Measurements from ENCODE around the gene GCN1. TPM values are rescaled to one million over a fixed set of nuclear protein-coding genes. Genes with fewer than 3 reads are reported as not detected.

Gene GCN1
- total and polyA plus RNA-seq, 5 experiments from 2014 or later = 14.9 to 133 (median 28.3) TPM

- DNase-seq (no peak), ATAC-seq (peak in 1 of 2 donors; percentile 81)
- peaks cover 39 to 80% (median 76%) of the 10 kb centered on the region in 4 donors for H3K4me1 Mint-ChIP-seq
- no peaks in the 10 kb centered on the region for H3K27me3 Mint-ChIP-seq
- H3K4me3 Mint-ChIP-seq = peak within 1 kb of the TSS; percentile 70 to 97 (median 91)
- no peaks in the 10 kb centered on the region for H3K9me3 Mint-ChIP-seq
- peak within 1 kb of the TSS; percentile 80 to 97 (median 94) for H3K27ac Mint-ChIP-seq
- POLR2A ChIA-PET = interaction anchor here (0.7 to 4.9 kb wide), 9 partner anchors 10 to 175 kb away, joined by 3 to 35 read pairs (median 13); partner anchors contain the start of genes BICDL1, RNU4-2 and RPLP0
- H3K36me3 Mint-ChIP-seq = peaks cover 0 to 25% (median 2%) of the 10 kb centered on the region in 3 donors
Observed at GRCh38 chr12:120116441-120116791, 78.1 kb downstream of the GCN1 start, which contains the start of gene RAB35. RAB35 (minus strand) TSS chr12:120116753; CDS start chr12:120116650, 103 bp downstream.

DNA sequence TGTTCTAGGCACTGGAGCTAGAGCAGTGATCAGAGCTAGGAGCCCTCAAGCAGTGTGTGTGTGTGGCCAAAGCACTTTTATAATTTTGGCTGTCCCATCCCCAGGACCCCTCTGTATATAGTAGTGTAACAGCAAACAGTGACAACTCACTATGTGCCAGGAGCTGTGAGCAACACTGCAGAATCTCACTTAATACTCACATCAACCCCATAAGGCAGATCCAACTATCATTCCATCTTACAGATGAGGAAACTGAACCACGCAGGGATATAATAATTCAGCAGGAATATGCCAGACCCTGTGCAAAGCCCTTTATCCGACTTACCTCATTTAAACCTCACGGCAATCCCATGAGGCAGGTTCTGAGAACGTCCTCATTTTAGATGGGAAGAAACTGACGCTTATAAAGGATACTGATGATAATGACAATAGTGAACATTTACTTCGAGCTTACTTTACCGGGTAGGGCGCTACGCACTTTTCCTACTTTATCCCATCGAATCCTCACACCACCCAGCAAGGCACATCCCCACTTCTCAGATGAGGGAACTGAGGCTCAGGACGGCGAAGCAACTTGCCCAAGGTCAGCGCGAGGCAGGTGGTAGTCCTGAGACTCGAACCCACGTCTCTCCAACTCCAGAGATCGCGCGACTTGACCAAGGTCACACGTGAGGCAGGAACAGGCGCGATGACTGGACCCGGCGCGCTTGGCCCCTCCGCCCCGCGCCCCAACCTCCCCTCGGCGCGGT, 78.6 kb downstream of the GCN1 start:
- peak in 1 of 10 donors; percentile 6 for DNase-seq
- no peaks in the 10 kb centered on the region for H3K27me3 Mint-ChIP-seq
- peaks cover 37 to 80% (median 76%) of the 10 kb centered on the region in 4 donors for H3K4me1 Mint-ChIP-seq

GRCh38 chr12:120115066-120115465, 79.4 kb downstream of the GCN1 start:
- H3K9me3 Mint-ChIP-seq = no peaks in the 10 kb centered on the region
- H3K36me3 Mint-ChIP-seq = peaks cover 0 to 25% (median 2%) of the 10 kb centered on the region in 3 donors
- POLR2A ChIA-PET = interaction anchor here (0.6 to 3.1 kb wide), 6 partner anchors 11 to 161 kb away, joined by 3 to 23 read pairs (median 4); partner anchors contain the start of genes BICDL1 and RPLP0
- DNase-seq = no peak
- peak overlapping the region; percentile 70 to 97 (median 91) for H3K4me3 Mint-ChIP-seq
- no peak for ATAC-seq
- H3K27ac Mint-ChIP-seq = peak overlapping the region in 9 of 10 donors; percentile 14 to 97 (median 92)
- H3K27me3 Mint-ChIP-seq = no peaks in the 10 kb centered on the region
- peaks cover 39 to 82% (median 79%) of the 10 kb centered on the region in 4 donors for H3K4me1 Mint-ChIP-seq

More for the DNA sequence above, 78.6 kb downstream of the GCN1 start:
- Mint-ChIP-seq H3K9me3 (no peaks in the 10 kb centered on the region), H3K36me3 (peaks cover 0 to 25% (median 2%) of the 10 kb centered on the region in 3 donors), H3K27ac (peak overlapping the region; percentile 80 to 97 (median 92)), H3K4me3 (peak overlapping the region; percentile 70 to 97 (median 91))
- POLR2A ChIA-PET = interaction anchor here (0.6 to 4.9 kb wide), 11 partner anchors 11 to 175 kb away, joined by 3 to 35 read pairs (median 7); partner anchors contain the start of genes BICDL1, RNU4-2 and RPLP0
- ATAC-seq = no peak

- Mint-ChIP-seq H3K27me3 (no peaks in the 10 kb centered on the region), H3K4me1 (peaks cover 40 to 82% (median 76%) of the 10 kb centered on the region in 4 donors), H3K4me3 (peak overlapping the region; percentile 64 to 86 (median 80)), H3K27ac (peak overlapping the region; percentile 47 to 91 (median 80)), H3K36me3 (peaks cover 0 to 48% (median 3%) of the 10 kb centered on the region in 3 donors), H3K9me3 (no peaks in the 10 kb centered on the region)
- peak; percentile 83 to 86 for ATAC-seq
- DNase-seq = peak in 8 of 10 donors; percentile 8 to 60 (median 43)
- POLR2A ChIA-PET = interaction anchor here (0.6 to 2.3 kb wide), 8 partner anchors 9 to 902 kb away, joined by 3 to 10 read pairs (median 6); partner anchors contain the start of genes BICDL1, RNU4-1, RNU4-2 and RPLP0
Observed at GRCh38 chr12:120110550-120111501, 83.7 kb downstream of the GCN1 start.

- peak overlapping the region in 8 of 10 donors; percentile 28 to 86 (median 76) for H3K4me3 Mint-ChIP-seq
- POLR2A ChIA-PET = interaction anchor here (0.6 to 2.3 kb wide), 6 partner anchors 10 to 183 kb away, joined by 3 to 6 read pairs (median 6); partner anchors contain the start of genes RNU4-1, RNU4-2 and RPLP0
- H3K27ac Mint-ChIP-seq = peak overlapping the region in 3 of 10 donors; percentile 36 to 72 (median 68)
- H3K4me1 Mint-ChIP-seq = peaks cover 32 to 76% (median 69%) of the 10 kb centered on the region in 4 donors
- peaks cover 0 to 56% (median 7%) of the 10 kb centered on the region in 3 donors for H3K36me3 Mint-ChIP-seq
- H3K27me3 Mint-ChIP-seq = no peaks in the 10 kb centered on the region
- ATAC-seq (no peak), DNase-seq (no peak)
- no peaks in the 10 kb centered on the region for H3K9me3 Mint-ChIP-seq
Observed at GRCh38 chr12:120109570-120110267, 84.8 kb downstream of the GCN1 start.

DNA sequence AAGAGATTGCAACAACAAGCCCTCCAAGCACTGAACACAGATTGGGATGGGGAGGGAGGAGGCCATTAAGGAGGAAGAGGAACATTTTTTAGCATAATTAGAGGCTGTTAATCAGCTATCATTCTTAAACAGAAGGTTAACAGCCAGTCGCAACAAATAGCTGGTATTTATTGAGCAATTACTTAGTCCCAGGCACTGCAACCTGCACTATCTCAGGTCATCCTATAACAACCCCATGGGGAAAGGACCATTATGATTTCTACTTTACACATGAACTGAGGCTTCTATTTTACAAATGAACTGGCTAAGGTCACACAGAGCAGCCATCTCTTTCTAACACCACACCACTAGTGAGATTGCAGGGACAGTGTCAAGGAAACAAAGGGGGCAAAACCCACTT, 88.4 kb downstream of the GCN1 start:
- H3K27me3 Mint-ChIP-seq = no peaks in the 10 kb centered on the region
- DNase-seq (no peak), ATAC-seq (no peak)
- POLR2A ChIA-PET = no interaction called here
- H3K9me3 Mint-ChIP-seq = no peaks in the 10 kb centered on the region
- peaks cover 0 to 60% (median 5%) of the 10 kb centered on the region in 3 donors for H3K36me3 Mint-ChIP-seq
- peaks cover 24 to 65% (median 53%) of the 10 kb centered on the region in 4 donors for H3K4me1 Mint-ChIP-seq
- no peak overlapping the region for H3K27ac Mint-ChIP-seq
- no peak overlapping the region for H3K4me3 Mint-ChIP-seq

- no peak overlapping the region for H3K4me3 Mint-ChIP-seq
- peaks cover 13 to 49% (median 30%) of the 10 kb centered on the region in 4 donors for H3K4me1 Mint-ChIP-seq
- ATAC-seq = no peak
- no peak overlapping the region for H3K27ac Mint-ChIP-seq
- no peaks in the 10 kb centered on the region for H3K27me3 Mint-ChIP-seq
- peaks cover 0 to 78% (median 5%) of the 10 kb centered on the region in 3 donors for H3K36me3 Mint-ChIP-seq
- DNase-seq = no peak
- no peaks in the 10 kb centered on the region for H3K9me3 Mint-ChIP-seq
- POLR2A ChIA-PET = interaction anchor here (1.4 to 2.5 kb wide), 2 partner anchors 13 to 16 kb away, joined by 3 to 13 read pairs; partner anchors contain the start of gene RAB35
Observed at GRCh38 chr12:120103371-120103770, 91.1 kb downstream of the GCN1 start.

GRCh38 chr12:120103044-120103338, 91.5 kb downstream of the GCN1 start:
- H3K4me3 Mint-ChIP-seq = no peak overlapping the region
- POLR2A ChIA-PET = no interaction called here
- H3K9me3 Mint-ChIP-seq = no peaks in the 10 kb centered on the region
- ATAC-seq (no peak), DNase-seq (no peak)
- H3K27me3 Mint-ChIP-seq = no peaks in the 10 kb centered on the region
- peaks cover 12 to 45% (median 26%) of the 10 kb centered on the region in 4 donors for H3K4me1 Mint-ChIP-seq
- no peak overlapping the region for H3K27ac Mint-ChIP-seq
- H3K36me3 Mint-ChIP-seq = peaks cover 0 to 77% (median 5%) of the 10 kb centered on the region in 3 donors

DNA sequence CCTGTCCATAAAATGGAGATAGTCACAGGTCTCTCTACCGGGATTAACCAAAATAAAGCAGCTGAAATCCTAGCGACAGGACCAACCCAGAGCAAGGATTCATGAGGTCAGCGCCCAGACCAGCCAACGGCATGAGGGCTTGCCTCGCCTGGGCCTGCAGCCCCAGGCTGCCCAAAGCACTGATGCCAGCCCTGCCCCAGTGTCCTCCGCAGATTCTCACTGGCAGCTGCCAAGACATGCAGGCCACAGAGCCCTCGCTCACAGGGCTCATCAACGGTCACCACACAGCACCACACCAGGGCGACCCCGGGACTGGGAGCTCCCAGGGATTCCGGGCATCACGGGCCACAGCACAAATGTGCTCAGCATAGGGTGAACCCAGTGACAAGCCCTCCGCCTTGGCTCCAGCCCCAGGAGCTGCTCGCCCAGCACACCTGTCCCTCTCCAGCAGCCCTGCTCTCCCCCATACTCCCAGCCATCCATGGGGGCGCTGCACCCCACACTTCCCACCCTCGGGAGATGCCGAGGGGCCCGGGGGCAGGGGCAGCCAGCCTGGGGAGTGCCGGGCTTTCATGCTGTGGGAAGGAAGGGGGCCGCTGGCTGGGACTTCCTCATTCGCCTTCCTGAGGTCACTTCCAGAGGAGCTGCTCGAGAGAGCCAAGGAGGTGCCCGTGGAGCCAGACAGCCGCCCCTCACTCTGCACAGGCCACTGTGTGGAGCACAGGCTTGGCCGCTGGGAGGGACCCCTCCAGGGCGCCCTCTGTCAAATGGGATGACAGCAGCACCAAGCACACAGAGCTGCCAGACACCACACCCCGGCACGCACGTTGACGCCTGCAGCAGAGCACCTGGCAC, 92.1 kb downstream of the GCN1 start:
- no peak overlapping the region for H3K4me3 Mint-ChIP-seq
- DNase-seq = no peak
- H3K4me1 Mint-ChIP-seq = peaks cover 9 to 43% (median 23%) of the 10 kb centered on the region in 4 donors
- POLR2A ChIA-PET = interaction anchor here (1.5 kb wide), 1 partner anchor 8 kb away, joined by 5 read pairs; no protein-coding TSS in a partner anchor
- ATAC-seq = no peak
- peak overlapping the region in 3 of 10 donors; percentile 40 to 48 (median 44) for H3K27ac Mint-ChIP-seq
- H3K9me3 Mint-ChIP-seq = no peaks in the 10 kb centered on the region
- H3K27me3 Mint-ChIP-seq = no peaks in the 10 kb centered on the region
- peaks cover 0 to 78% (median 3%) of the 10 kb centered on the region in 3 donors for H3K36me3 Mint-ChIP-seq

DNA sequence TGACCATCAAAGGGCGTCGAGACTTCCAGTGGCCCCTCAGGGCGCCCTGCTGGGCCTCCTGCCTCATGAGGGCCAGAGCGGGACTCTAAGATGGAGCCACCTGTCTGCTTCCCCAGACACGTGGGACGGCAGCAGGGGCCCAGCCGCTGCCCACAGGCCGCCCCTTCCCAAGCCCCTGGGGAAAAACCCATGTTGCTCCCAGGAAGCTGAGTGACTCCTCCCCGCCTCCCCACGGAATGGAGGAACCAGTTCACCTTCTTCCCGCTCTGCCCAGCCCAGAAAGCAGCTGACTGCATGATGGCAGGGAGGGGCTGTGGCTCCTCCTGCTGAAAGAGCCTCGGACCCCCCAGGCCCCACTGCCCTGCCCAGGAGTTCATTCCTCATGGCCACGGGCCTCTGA, 92.9 kb downstream of the GCN1 start:
- H3K27me3 Mint-ChIP-seq = no peaks in the 10 kb centered on the region
- no peak for ATAC-seq
- H3K36me3 Mint-ChIP-seq = peaks cover 0 to 78% (median 3%) of the 10 kb centered on the region in 3 donors
- peak overlapping the region in 2 of 10 donors; percentile 48 to 70 for H3K4me3 Mint-ChIP-seq
- peaks cover 9 to 37% (median 21%) of the 10 kb centered on the region in 4 donors for H3K4me1 Mint-ChIP-seq
- no peak for DNase-seq
- H3K27ac Mint-ChIP-seq = peak overlapping the region in 6 of 10 donors; percentile 41 to 89 (median 78)
- POLR2A ChIA-PET = interaction anchor here (0.5 to 1.7 kb wide), 3 partner anchors 9 to 105 kb away, joined by 4 to 5 read pairs (median 4); no protein-coding TSS in a partner anchor
- H3K9me3 Mint-ChIP-seq = no peaks in the 10 kb centered on the region
